HG03439 (cell line): ENCODE results near the gene SFTA2.
"Not testable (repeated sequence)": the region's sequence is repeated elsewhere in the genome, so short reads cannot be mapped to it uniquely, and the experiment has no call there.

Source experiments
- ATAC-seq: cut with Tn5 transposase; IDR thresholded peaks from one replicate; pipeline ENCODE4 v1.9.1; 2021; ENCODE audit warnings: mild to moderate bottlenecking, moderate library complexity; ENCODE audit not compliant: unreplicated experiment

SFTA2 gene

DNA sequence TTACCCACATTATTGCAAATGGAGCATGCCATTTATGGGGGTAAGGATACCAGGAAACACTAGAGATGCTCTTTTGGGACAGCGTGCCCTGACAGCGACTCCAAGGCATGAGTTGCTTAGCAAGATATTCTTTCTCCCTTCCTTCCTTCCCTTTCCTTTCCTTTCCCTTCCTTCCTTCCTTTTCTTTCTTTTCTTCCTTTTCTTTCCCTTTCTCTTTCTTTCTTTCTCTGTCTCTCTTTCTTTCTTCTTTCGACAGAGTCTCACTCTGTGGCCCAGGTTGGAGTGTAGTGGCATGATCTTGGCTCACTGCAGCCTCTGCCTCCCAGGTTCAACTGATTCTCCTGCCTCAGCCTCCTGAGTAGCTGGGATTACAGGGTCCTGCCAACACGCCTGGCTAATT is 12.1 kb upstream of the SFTA2 start:
- ATAC-seq: no peak

- no peak for ATAC-seq
Observed at GRCh38 chr6:30942338-30943060, 10.5 kb upstream of the SFTA2 start.

DNA sequence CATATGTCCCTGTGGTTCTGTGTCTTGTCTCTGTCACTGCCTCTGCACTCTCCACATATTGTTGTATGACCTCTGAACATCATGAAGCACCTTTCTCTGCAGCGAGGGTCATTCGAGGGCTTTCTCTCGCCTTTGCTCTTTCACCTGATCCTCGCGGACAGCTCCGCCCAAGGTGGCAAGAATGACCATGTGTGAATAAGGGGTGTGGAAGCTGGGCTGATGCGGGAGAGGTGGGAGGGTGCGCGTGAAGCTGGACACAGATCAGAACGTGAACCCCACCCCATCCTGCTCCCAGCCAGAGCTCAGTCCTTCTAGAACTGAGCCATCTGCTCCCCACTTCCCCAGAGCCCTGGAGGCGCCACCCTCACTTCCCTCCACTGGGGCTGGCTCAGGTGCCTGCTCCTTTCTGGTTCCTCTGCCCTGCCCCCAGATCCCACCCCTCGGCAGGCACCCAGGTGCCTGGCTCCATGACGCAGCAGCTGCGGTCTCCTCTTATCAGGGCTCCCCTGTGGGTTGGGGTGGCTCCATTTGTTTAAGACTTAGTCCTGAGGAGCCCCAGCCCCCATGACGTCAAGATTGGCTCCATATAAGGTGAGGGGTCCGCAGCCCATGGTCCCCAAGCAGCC is 8.5 kb upstream of the SFTA2 start, which contains the start of gene MUCL3:
Gene MUCL3 (plus strand): TSS at position 613 of the 626 bp plus-strand sequence. CDS start 27 bp downstream, outside the sequence.
- ATAC-seq: no peak

GRCh38 chr6:30939473-30939872 is 7.5 kb upstream of the SFTA2 start:
- no peak for ATAC-seq

DNA sequence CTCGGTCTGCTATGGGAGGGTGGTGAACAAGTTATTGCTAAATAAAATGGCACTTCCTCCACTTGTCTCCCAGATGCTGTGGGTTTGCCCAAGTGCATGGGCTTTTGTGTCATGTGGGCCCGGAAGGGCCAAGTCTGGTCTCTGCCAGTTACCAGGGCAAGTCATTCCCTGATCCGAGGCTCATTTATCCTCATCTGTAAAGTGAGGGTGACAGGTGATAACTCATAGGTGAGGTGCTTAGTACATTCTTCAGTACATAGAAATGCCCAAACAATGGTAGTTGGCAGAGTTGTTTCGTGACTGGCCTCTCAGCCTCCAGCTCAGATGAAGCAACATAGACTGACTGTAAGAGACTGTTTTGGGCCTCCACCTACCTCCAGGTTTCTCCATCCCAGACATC is 6.8 kb upstream of the SFTA2 start:
- no peak for ATAC-seq

GRCh38 chr6:30937265-30937664 is 5.3 kb upstream of the SFTA2 start:
- ATAC-seq: no peak

GRCh38 chr6:30935018-30935417 is 3.0 kb upstream of the SFTA2 start:
- no peak for ATAC-seq

GRCh38 chr6:30932665-30933365 is 845 bp upstream of the SFTA2 start:
- no peak for ATAC-seq

DNA sequence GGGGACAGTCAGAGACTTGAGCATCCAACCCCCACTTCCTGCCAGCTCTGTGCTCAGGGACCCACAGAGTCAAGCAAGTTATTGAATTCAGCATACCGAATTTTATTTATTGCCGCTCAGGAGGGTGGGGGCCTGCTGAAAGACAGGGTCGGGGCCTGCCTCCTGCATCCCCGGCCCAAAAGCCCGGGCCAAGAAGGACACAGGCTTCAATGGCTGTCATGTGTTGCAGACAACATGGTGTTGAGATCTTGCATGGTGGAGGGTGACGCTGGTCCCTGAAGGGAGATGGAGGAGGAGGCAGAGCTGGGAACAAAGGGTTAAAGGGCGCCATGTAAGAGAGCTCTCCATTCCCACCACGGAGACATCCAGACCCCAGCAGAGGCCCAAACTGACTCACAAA is 698 bp downstream of the SFTA2 start:
- ATAC-seq: no peak

DNA sequence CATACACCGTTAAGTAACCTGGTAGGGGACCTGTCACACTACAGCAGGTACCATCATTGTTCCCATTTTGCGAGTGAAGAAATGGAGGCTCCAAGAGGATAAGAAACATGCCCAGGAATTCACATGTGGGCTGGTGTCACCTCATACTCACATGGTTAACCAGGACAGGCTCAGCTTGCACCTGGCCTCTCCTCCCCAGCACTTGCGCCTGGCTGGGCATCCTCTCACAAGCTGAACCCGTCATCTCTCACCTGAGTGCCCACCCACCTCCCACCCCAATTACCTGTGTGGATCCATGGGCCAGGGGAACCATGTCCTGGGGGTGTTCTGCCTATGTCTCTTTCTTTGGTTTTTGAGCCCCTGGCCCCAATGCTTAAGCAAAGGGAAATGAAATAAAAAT is 1.5 kb downstream of the SFTA2 start:
- no peak for ATAC-seq

DNA sequence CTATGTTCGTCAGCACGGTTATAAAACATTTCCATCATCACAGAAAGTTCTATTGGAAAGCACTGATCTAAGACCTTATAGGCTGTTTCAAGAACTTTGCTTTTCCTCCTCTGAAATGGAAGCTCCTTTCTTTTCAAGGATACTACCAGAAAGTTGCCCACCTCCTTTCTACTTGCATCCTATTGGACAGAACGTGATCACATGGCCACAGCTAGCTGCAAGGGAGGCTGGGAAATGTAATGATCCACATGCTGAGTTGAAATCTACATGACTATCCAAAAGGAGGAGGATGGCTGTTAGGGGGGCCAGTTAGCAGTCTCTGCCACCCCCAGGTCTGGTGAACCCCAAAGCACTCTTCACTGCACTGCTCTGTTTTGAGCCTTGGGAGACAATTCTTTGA is 3.3 kb downstream of the SFTA2 start:
- ATAC-seq: no peak

- ATAC-seq: not testable (repeated sequence)
Observed at GRCh38 chr6:30927080-30927479, 4.9 kb downstream of the SFTA2 start.

GRCh38 chr6:30926644-30927043 is 5.3 kb downstream of the SFTA2 start:
- no peak for ATAC-seq

DNA sequence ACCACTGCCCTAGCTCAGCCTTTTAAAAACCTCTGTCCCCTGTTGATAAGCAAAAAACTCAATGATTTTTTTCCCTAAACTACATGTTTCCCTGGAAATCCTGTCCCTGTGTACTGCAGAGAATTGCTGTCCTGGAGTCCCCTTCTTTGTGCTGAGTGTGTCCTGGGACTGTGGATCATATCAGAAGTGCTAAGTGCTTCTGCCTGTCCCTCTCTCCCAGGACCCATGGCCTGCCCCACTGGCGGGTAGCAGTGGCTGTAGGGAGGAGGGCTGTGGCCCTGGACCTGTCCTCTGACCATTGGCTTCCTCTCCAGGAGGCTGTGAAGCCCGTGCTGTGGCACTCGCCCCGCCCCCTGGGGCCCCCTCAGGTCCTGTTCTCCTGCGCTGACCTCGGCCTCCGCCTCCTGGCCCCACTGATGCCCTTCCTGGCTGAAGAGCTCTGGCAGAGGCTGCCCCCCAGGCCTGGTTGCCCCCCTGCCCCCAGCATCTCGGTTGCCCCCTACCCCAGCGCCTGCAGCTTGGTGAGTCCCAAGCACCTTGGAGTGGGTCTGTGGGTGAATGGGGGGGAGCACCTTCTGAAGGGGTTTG is 7.8 kb downstream of the SFTA2 start:
- not testable (repeated sequence) for ATAC-seq

DNA sequence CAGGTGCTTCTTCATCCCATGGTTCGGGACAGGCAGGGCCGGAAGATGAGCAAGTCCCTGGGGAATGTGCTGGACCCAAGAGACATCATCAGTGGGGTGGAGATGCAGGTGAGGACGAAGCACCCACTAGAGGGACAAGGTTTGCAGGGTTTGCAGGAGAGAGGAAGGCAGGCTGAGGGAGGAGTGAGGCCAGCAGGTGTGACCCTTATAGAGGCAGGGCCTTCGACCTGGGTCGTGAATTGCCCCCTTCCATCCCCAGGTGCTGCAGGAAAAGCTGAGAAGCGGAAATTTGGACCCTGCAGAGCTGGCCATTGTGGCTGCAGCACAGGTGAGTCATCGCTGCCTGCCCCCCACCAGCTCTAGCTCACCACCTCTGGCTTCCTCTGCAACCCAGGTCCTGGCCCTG is 9.5 kb downstream of the SFTA2 start:
- ATAC-seq: no peak

- no peak for ATAC-seq
Observed at GRCh38 chr6:30918670-30919069, 13.3 kb downstream of the SFTA2 start.

- ATAC-seq: no peak
Observed at GRCh38 chr6:30917487-30917886, 14.5 kb downstream of the SFTA2 start.

DNA sequence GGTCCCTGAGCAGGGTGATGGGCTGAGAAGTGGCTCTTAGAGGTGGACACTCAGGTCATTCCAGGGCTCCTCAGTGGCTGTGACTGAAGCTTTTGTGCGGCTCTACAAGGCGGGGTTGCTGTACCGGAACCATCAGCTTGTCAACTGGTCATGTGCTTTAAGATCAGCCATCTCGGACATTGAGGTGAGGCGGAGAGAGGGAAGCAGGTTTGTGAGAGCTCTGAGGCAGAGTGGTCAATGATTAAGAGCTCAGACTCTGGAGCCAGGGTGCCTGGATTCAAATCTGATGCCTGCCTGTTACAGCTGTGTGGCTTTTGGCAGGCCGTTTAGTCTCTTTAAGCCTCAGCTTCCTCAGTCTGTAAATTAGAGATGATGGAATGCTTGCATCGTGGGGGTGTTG is 14.9 kb downstream of the SFTA2 start:
- no peak for ATAC-seq

DNA sequence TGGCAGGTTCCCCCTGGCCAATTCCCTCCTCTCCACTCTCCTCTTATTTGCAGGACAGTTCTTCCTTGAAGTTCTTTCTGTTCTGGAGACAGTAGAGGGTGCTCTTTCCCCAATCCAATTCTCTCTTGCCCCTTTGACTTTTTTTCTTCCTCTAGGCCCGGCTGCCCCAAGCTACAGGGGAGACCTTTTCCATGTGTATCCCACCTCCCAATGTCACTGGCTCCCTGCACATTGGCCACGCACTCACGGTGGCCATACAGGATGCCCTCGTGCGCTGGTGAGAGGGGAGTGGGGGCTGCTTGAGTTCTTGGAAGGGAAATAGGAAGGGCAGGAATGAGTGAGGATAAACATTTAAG is 16.4 kb downstream of the SFTA2 start:
- no peak for ATAC-seq

DNA sequence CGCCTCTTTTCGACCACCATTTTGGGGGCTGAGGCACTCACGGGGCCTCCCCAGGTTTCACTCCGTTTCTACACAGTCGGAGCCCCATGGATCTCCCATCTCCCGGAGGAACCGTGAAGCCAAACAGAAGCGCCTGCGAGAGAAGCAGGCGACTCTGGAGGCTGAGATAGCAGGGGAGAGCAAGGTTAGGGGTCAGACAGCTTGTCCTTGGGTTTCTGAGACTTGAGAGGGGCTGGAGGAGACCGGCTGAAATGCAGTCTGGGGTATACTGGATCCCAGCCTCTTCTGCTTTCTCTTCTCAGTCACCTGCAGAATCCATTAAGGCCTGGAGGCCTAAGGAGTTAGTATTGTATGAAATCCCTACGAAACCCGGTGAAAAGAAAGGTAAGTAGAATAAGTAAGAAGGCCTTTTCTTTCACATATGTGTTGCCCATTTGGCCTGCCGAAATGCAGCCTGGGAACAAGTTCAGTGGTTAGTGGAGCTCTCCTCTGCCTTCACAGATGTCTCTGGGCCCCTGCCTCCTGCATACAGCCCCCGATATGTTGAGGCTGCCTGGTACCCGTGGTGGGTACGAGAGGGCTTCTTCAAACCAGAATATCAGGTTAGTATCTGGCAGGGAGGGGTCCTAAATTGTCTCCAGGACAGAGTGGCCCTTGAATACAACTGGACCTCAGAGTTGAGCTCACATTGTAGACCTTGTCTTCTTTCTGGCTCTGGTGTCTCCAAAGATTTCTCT is 16.9 kb downstream of the SFTA2 start:
- ATAC-seq: no peak
